Glutamatergic neuron (in vitro differentiated cells): ENCODE measurements around the gene CLDN11. TPM values are rescaled to one million over a fixed set of nuclear protein-coding genes. Genes with fewer than 3 reads are reported as not detected.
A peak's percentile ranks its signal among the peaks of the same experiment; 100 is the strongest.

Source experiments
- DNase-seq: peaks from one replicate; pipeline ENCODE4 v3.0.0; 2022
- H3K27ac Mint-ChIP-seq: one replicate; pipeline ENCODE4 v1.8.0; 2020; ENCODE audit warnings: mild to moderate bottlenecking, mixed read lengths, inconsistent platforms; ENCODE audit not compliant: unreplicated experiment
- H3K27me3 Mint-ChIP-seq: one replicate; pipeline ENCODE4 v1.8.0; 2020; ENCODE audit warnings: mild to moderate bottlenecking, moderate library complexity, mixed read lengths, inconsistent platforms; ENCODE audit not compliant: unreplicated experiment
- H3K36me3 Mint-ChIP-seq: one replicate; pipeline ENCODE4 v1.8.0; 2020; ENCODE audit warnings: mild to moderate bottlenecking, mixed read lengths, inconsistent platforms; ENCODE audit not compliant: unreplicated experiment
- H3K4me1 Mint-ChIP-seq: one replicate; pipeline ENCODE4 v1.8.0; 2020; ENCODE audit warnings: mild to moderate bottlenecking, low read depth, mixed read lengths, inconsistent platforms; ENCODE audit not compliant: unreplicated experiment
- H3K4me3 Mint-ChIP-seq: one replicate; pipeline ENCODE4 v1.8.0; 2020; ENCODE audit warnings: mild to moderate bottlenecking, mixed read lengths, inconsistent platforms; ENCODE audit not compliant: unreplicated experiment
- H3K9me3 Mint-ChIP-seq: one replicate; pipeline ENCODE4 v1.8.0; 2020; ENCODE audit warnings: mild to moderate bottlenecking, moderate library complexity, mixed read lengths, inconsistent platforms; ENCODE audit not compliant: unreplicated experiment
- microRNA-seq: library from miRNA; unstranded; fragments of <30 nt; microRNA quantifications from one replicate; pipeline ENCODE4, GENCODE V29; 2020; ENCODE audit not compliant: unreplicated experiment
- total RNA-seq: library from RNA; stranded (reverse); fragmentation: NEBNext Ultra II Directional; extraction: Animal tissue kit (Norgen Biotek cat#: 25700); gene quantifications from one replicate; pipeline ENCODE4 v1.2.1, GENCODE V29; 2021; ENCODE audit not compliant: unreplicated experiment
- TF ChIP-seq, protein P1 (sequence below): fragments of 200-600 bp; sonication (generic); IDR thresholded peaks from one replicate; pipeline ENCODE4 v1.5.0; 2021; ENCODE audit not compliant: partially characterized antibody, unreplicated experiment

The CLDN11 gene
- total RNA-seq, 1 donor from 2014 or later, result 0.44 TPM

DNA sequence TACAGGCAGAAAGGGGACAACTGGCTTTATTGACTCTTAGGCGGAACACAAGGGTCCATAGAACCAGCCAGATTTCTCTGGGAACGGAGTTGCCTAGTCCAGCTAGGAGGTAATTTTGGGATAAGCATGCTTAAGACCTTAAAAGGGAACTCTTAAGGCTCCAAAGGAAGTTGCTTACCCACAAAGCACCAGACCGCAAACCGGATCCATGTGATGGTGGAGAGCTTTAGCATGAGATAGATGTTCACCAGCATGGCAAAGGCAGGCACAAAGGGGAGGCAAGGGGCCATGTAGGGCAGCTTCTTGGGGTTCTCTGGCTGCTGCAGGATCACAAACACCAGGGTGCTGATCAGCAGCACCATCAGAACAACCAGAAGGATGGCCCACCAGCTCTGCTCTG, 61.4 kb downstream of the CLDN11 start:
- Mint-ChIP-seq H3K4me3 (no peak overlapping the region), H3K36me3 (peaks cover 19% of the 10 kb centered on the region), H3K9me3 (peaks cover 5% of the 10 kb centered on the region), H3K27me3 (no peaks in the 10 kb centered on the region), H3K4me1 (no peaks in the 10 kb centered on the region), H3K27ac (no peak overlapping the region)
- DNase-seq, result no peak
- TF ChIP-seq, protein P1, sequence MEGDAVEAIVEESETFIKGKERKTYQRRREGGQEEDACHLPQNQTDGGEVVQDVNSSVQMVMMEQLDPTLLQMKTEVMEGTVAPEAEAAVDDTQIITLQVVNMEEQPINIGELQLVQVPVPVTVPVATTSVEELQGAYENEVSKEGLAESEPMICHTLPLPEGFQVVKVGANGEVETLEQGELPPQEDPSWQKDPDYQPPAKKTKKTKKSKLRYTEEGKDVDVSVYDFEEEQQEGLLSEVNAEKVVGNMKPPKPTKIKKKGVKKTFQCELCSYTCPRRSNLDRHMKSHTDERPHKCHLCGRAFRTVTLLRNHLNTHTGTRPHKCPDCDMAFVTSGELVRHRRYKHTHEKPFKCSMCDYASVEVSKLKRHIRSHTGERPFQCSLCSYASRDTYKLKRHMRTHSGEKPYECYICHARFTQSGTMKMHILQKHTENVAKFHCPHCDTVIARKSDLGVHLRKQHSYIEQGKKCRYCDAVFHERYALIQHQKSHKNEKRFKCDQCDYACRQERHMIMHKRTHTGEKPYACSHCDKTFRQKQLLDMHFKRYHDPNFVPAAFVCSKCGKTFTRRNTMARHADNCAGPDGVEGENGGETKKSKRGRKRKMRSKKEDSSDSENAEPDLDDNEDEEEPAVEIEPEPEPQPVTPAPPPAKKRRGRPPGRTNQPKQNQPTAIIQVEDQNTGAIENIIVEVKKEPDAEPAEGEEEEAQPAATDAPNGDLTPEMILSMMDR, result no peak

DNA sequence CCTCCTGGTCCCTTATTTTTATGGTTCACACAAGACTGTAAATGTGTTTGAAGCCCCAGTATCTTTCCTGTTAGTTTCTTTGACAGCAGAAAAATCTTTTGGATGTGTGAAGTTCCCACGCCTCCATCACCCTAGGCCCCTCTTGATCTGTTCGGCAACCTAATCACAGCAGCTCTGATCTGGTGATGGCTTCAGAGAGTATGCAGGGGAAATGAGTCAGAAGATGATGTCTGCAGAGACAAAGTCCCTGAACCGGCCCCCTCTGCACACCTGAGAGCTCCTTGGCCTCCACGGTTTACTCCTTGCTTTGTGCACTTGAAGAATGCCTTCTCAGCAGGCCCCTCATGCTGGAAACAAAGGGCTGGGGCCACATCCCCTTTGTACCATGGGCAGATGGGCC, 63.5 kb downstream of the CLDN11 start:
- no peak overlapping the region for H3K4me3 Mint-ChIP-seq
- DNase-seq, result no peak
- peaks cover 5% of the 10 kb centered on the region for H3K9me3 Mint-ChIP-seq
- H3K4me1 Mint-ChIP-seq, result peaks cover 12% of the 10 kb centered on the region
- peaks cover 19% of the 10 kb centered on the region for H3K36me3 Mint-ChIP-seq
- TF ChIP-seq, protein P1, result no peak
- H3K27me3 Mint-ChIP-seq, result peaks cover 2% of the 10 kb centered on the region
- no peak overlapping the region for H3K27ac Mint-ChIP-seq

GRCh38 chr3:170483485-170484262, 65.0 kb downstream of the CLDN11 start:
- peaks cover 5% of the 10 kb centered on the region for H3K9me3 Mint-ChIP-seq
- H3K27ac Mint-ChIP-seq, result no peak overlapping the region
- H3K4me1 Mint-ChIP-seq, result peaks cover 12% of the 10 kb centered on the region
- TF ChIP-seq, protein P1, result peak; percentile 15
- peaks cover 2% of the 10 kb centered on the region for H3K27me3 Mint-ChIP-seq
- H3K4me3 Mint-ChIP-seq, result no peak overlapping the region
- H3K36me3 Mint-ChIP-seq, result peaks cover 19% of the 10 kb centered on the region
- no peak for DNase-seq

Small RNAs within 50 kb of the gene (microRNA-seq; reads per million reads assigned to microRNA genes)
- gene MIR6828, result not detected

Other genes starting within 250 kb of the CLDN11 start
- 31.9 TPM for gene PHC3, start 237.1 kb upstream of the CLDN11 start, total RNA-seq
- 175 TPM for gene PRKCI, start 196.4 kb upstream of the CLDN11 start, total RNA-seq
- 52.3 TPM for gene SKIL, start 61.2 kb upstream of the CLDN11 start, total RNA-seq
- gene SLC7A14, start 167.2 kb downstream of the CLDN11 start, total RNA-seq, result 6.2 TPM